Measurements from ENCODE around the gene MOB3C. TPM values are rescaled to one million over a fixed set of nuclear protein-coding genes. Genes with fewer than 3 reads are reported as not detected.

Gene MOB3C
- total and polyA plus RNA-seq, 3 donors from 2014 or later = 8.3 to 16.0 (median 13.2) TPM

- no peak overlapping the region for H3K4me3 ChIP-seq
- DNase-seq = no peak
- H3K4me1 ChIP-seq = no peaks in the 10 kb centered on the region
- no peaks in the 10 kb centered on the region for H3K27me3 ChIP-seq
- no peak for TF ChIP-seq POLR2A (IDR thresholded peaks at IDR 0.05)
- TF ChIP-seq CTCF (IDR thresholded peaks at IDR 0.05) = no peak
- intact Hi-C loops (cut with DNase I; ENCODE audit: low total_unique reads) = no loop called here
- H3K36me3 ChIP-seq (ENCODE audit: low read depth, missing control alignments) = no peaks in the 10 kb centered on the region
- WGBS, 2 donors = 79 to 86% methylated on average over 4 of the region's 4 CpGs
- H3K27ac ChIP-seq = no peak overlapping the region
- H3K9me3 ChIP-seq = no peaks in the 10 kb centered on the region
Observed at GRCh38 chr1:46569116-46569515, 47.5 kb downstream of the MOB3C start.

GRCh38 chr1:46568461-46568891, 48.1 kb downstream of the MOB3C start:
- WGBS, 2 donors = 90% methylated on average over 6 of the region's 6 CpGs
- H3K4me1 ChIP-seq = no peaks in the 10 kb centered on the region
- DNase-seq = no peak
- no peaks in the 10 kb centered on the region for H3K36me3 ChIP-seq (ENCODE audit: low read depth, missing control alignments)
- no peaks in the 10 kb centered on the region for H3K9me3 ChIP-seq
- intact Hi-C loops (cut with DNase I; ENCODE audit: low total_unique reads) = no loop called here
- no peak overlapping the region for H3K27ac ChIP-seq
- no peak for TF ChIP-seq CTCF (IDR thresholded peaks at IDR 0.05)
- no peak for TF ChIP-seq POLR2A (IDR thresholded peaks at IDR 0.05)
- no peaks in the 10 kb centered on the region for H3K27me3 ChIP-seq
- no peak overlapping the region for H3K4me3 ChIP-seq

- H3K27me3 ChIP-seq = no peaks in the 10 kb centered on the region
- H3K4me1 ChIP-seq = no peaks in the 10 kb centered on the region
- TF ChIP-seq POLR2A (IDR thresholded peaks at IDR 0.05) = no peak
- TF ChIP-seq CTCF (IDR thresholded peaks at IDR 0.05) = no peak
- H3K27ac ChIP-seq = no peak overlapping the region
- 89 to 95% methylated on average over 4 of the region's 4 CpGs for WGBS, 2 donors
- H3K9me3 ChIP-seq = no peaks in the 10 kb centered on the region
- intact Hi-C loops (cut with DNase I; ENCODE audit: low total_unique reads) = no loop called here
- no peaks in the 10 kb centered on the region for H3K36me3 ChIP-seq (ENCODE audit: low read depth, missing control alignments)
- no peak for DNase-seq
- H3K4me3 ChIP-seq = no peak overlapping the region
Observed at GRCh38 chr1:46563341-46563740, 53.3 kb downstream of the MOB3C start.

- Histone ChIP-seq H3K9me3 (no peaks in the 10 kb centered on the region), H3K27ac (no peak overlapping the region), H3K36me3 (ENCODE audit: low read depth, missing control alignments) (no peaks in the 10 kb centered on the region), H3K4me3 (no peak overlapping the region), H3K27me3 (no peaks in the 10 kb centered on the region), H3K4me1 (no peaks in the 10 kb centered on the region)
- intact Hi-C loops (cut with DNase I; ENCODE audit: low total_unique reads) = no loop called here
- DNase-seq = no peak
- 93 to 96% methylated on average over 15 of the region's 15 CpGs for WGBS, 2 donors
- TF ChIP-seq CTCF (IDR thresholded peaks at IDR 0.05) (no peak), POLR2A (IDR thresholded peaks at IDR 0.05) (no peak)
Observed at GRCh38 chr1:46562498-46562897, 54.1 kb downstream of the MOB3C start.

GRCh38 chr1:46558966-46559365, 57.6 kb downstream of the MOB3C start:
- 88 to 93% methylated on average over 5 to 8 of the region's 8 CpGs for WGBS, 2 donors
- no peaks in the 10 kb centered on the region for H3K4me1 ChIP-seq
- intact Hi-C loops (cut with DNase I; ENCODE audit: low total_unique reads) = no loop called here
- no peaks in the 10 kb centered on the region for H3K27me3 ChIP-seq
- no peaks in the 10 kb centered on the region for H3K36me3 ChIP-seq (ENCODE audit: low read depth, missing control alignments)
- DNase-seq = no peak
- H3K27ac ChIP-seq = no peak overlapping the region
- no peaks in the 10 kb centered on the region for H3K9me3 ChIP-seq
- no peak overlapping the region for H3K4me3 ChIP-seq
- TF ChIP-seq POLR2A (IDR thresholded peaks at IDR 0.05) (no peak), CTCF (IDR thresholded peaks at IDR 0.05) (no peak)
